ENCODE data around the gene GFAP.
"Not testable (repeated sequence)": the region's sequence is repeated elsewhere in the genome, so short reads cannot be mapped to it uniquely, and the experiment has no call there.

GFAP gene

DNA sequence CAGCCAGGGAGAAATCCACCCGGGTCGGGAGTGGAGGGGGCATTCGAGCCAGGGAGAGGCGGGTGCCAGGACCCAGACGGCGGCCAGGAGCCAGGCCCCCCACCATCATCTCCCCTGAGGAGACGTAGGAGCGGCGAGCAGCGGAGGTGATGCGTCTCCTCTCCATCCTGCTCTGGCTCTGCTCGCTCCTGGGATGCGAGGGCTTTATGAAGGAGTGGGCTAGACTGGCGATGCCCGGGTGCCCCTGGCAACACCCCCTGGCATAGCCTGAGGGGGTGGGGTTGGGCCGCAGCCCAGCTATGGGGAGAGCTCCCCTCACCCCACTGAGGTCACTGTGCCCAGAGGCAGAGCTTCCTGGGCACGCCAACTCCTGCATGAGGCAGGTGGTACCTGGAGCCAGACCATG lies at the start of gene GFAP:
TSS of gene GFAP (minus strand) at position 180 of the 406 bp plus-strand sequence. CDS start at position 166, 14 bp downstream.
- DNase-seq (ENCODE audit: low spot score): no peak

DNA sequence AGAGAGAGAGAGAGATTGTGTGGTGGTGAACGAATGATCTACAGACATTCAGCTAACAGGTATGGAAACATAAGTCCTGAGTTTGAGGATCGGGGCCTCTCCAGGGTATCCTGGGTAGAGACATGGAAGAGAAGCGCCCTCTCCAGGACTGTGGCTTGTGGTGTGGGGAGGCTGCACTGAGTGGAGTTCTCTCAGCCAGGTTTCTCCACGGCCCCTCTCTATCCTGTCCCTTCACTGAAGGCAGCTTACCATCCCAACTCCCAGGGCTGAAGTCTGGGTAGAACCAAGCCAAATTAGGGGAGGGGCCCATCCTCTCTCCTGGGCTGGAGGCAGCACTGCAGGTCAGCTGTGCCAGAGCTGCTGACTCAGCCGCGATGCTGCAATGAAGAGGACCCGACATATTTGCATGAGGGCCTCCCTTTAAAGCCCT lies 46.6 kb upstream of the GFAP start:
- DNase-seq (ENCODE audit: low spot score): peak; percentile 77

DNA sequence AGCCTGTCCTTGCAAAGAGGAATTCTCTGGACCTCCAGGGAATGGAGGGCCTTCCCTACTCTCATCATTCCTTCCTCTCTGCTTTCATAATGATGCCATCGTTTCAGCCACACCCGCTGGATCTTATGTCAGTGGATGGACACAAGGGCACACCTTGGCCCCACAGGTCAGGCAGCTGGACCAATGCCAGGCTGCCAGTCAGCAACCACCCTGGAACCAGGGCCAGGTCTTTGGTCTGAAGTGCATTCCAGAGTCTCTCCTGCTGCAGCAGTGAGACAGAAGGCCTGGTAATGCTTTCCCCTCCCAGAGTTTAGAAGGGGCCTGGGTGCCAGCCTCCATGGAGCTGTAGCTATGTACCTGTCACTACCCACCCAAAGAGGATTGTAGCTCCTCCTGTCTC lies 45.4 kb upstream of the GFAP start:
- DNase-seq (ENCODE audit: low spot score): no peak

GRCh38 chr17:44959821-44960531 lies 44.7 kb upstream of the GFAP start:
- no peak for DNase-seq (ENCODE audit: low spot score)

- no peak for DNase-seq (ENCODE audit: low spot score)
These were observed 42.0 kb upstream of the GFAP start for GRCh38 chr17:44956998-44957981.

- DNase-seq (ENCODE audit: low spot score): no peak
These were observed 40.5 kb upstream of the GFAP start for GRCh38 chr17:44955674-44956425.

DNA sequence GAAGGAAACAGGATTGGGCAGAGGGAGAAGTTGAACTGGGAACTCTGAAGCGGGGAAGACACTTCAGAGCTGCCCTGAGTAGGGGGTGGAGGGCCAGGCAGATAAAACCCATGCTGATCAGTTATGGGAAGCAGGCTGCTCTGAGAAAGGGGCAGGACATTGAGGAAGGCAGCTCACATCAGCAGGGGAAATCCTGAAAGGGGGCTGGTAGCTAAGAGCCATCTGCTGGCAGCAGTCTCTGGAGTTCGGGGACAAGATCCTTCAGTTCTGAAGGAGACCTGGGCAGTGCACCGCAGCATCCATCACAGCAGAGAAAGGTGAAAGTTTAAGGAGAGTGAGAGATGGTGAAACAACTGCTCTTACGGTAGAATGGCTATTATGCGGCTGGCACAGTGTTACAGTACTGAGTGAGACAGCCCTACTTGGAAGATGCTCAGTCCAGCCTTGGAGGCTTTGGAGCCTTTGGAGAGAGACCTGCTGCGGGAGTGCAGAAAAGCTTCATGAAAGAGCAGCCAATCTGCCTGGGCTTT lies 37.7 kb upstream of the GFAP start:
- DNase-seq (ENCODE audit: low spot score): no peak

- no peak for DNase-seq (ENCODE audit: low spot score)
These were observed 33.1 kb upstream of the GFAP start for GRCh38 chr17:44948315-44948795.

DNA sequence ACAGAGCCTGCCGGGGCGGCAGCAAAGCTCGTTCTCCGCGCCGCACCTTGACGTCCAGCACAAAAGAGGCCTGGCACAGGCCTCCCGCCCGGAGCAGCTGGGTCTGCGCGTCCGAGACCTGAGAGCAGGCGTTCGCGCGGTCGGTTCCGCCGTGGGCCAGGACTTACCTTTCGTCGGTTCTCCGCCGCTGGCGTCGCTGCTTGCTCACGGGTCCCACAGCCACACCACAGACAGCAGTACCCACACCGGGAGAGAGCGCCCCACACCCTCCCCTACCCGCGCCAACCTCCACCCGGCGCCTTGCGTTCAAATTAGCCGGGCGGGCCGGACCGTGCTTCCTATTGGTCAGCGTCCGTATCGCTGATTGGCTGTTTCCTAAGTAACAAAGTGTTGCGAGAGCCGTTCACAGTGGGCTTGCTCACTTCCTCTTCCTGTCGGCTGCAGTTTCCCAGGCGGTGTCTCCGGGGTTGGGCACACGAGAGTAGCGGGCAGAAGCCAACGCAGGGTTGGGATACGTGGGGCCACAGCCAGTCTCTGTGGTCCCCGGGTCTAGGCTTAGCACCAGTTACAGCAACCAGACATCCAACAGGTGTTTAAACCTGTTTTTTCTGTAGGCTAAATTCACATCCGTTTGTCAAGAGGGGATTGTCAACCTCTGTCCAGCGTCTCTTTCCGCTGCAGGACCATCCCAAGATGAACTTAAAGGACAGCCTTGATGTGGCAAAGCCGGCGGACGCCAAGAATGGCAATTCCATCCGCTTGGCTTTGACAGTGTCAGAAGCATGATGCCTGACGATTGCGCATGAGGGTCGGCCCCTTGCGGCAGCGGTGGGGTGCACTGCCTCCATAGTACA lies 32.4 kb upstream of the GFAP start, which contains the start of gene KIF18B:
TSS of gene KIF18B (minus strand) at position 313 of the 854 bp plus-strand sequence. CDS start 11,429 bp downstream, outside the sequence.
- peak; percentile 97 for DNase-seq (ENCODE audit: low spot score)

DNA sequence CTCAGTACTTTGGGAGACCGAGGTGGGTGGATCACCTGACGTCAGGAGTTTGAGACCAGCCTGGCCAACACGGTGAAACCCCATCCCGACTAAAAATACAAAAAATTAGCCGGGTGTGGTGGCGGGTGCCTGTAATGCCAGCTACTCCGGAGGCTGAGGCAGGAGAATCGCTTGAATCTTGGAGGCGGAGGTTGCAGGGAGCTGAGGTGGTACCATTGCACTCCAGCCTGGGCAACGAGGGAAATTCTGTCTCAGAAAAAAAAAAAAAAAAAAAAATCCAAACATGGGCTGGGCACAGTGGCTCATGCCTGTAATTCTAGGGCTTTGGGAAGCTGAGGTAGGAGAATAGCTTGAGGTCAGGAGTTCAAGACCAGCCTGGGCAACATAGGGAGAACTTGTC lies 30.4 kb upstream of the GFAP start:
- DNase-seq (ENCODE audit: low spot score): not testable (repeated sequence)

DNA sequence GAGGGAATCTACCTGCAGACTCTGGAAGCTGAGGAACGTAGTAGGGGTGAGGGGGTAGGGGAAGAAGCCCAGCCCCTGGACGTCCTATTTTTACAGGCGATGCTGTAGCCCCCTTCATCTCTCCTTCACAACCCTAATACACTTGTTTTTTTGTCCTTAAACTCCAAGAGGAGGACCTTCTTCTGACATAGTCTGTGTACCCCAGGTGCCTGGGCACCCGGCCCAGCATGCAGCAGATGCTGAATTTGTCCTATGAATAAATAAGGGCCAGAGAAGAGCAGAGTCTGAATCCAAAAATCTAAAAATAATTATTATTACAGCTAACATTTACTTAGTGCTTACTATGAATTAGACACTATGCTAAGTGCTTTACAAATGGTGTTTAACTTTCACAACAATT lies 27.2 kb upstream of the GFAP start:
- no peak for DNase-seq (ENCODE audit: low spot score)

GRCh38 chr17:44941712-44942331 lies 26.5 kb upstream of the GFAP start:
- DNase-seq (ENCODE audit: low spot score): no peak

DNA sequence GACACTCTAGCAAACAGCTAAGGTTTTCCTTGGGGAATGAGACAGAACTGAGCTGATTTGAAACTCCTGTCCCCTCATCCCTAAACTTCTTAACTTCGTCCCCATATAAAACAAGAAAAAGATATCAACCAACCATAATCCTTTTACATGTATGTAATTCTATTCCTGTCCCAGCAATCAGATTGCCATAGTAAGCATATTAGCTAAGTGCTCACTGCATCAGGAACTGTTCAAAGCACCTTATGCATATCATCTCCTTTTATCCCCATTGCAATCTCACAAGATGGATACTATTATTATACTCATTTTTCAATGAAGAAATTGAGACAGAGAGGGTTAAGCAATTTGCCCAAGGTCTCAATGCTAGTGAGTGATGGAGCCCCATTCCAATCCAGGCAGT lies 25.5 kb upstream of the GFAP start:
- no peak for DNase-seq (ENCODE audit: low spot score)

DNA sequence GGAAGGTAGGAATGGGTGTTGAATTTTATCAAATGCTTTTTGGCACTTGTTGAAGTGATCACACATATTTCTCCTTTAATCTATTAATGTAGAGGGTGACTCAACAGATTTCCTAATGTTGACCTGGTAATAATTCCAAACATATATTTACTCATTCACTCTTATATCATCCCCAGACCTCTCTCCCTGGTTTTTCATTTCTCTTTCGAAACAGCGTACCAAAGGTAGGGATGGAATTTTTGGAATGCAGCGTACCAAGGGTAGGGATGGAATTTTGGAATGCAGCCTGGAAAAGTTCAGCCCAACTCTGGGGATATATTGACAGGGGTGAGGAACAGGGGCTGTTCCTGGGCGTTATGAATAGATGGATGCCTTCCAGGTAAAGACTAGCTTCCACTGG lies 25.0 kb upstream of the GFAP start:
- peak; percentile 36 for DNase-seq (ENCODE audit: low spot score)

DNA sequence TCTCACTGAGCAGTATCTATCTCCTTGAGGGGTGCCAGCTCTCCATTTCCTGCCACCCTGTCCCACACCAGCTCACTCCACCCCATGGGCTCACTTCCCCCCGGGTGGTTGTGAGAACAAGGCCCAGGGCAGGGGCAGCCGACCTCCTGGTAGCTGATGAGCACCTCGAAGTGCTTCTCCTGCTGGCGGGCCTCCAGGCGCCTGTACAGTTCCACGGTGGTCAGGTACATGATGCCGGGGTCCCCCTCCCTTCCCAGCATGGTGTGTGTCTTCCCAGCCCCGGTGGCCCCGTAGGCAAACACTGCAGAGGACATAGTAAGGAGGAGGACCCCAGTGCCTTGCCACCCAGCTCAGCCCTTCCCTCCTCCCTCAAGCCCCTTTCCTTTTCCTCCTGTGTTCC lies 19.8 kb upstream of the GFAP start:
- no peak for DNase-seq (ENCODE audit: low spot score)

- DNase-seq (ENCODE audit: low spot score): no peak
These were observed 19.4 kb upstream of the GFAP start for GRCh38 chr17:44934745-44935105.

- no peak for DNase-seq (ENCODE audit: low spot score)
These were observed 18.8 kb upstream of the GFAP start for GRCh38 chr17:44933824-44934744.

GRCh38 chr17:44932787-44933097 lies 17.4 kb upstream of the GFAP start:
- no peak for DNase-seq (ENCODE audit: low spot score)

DNA sequence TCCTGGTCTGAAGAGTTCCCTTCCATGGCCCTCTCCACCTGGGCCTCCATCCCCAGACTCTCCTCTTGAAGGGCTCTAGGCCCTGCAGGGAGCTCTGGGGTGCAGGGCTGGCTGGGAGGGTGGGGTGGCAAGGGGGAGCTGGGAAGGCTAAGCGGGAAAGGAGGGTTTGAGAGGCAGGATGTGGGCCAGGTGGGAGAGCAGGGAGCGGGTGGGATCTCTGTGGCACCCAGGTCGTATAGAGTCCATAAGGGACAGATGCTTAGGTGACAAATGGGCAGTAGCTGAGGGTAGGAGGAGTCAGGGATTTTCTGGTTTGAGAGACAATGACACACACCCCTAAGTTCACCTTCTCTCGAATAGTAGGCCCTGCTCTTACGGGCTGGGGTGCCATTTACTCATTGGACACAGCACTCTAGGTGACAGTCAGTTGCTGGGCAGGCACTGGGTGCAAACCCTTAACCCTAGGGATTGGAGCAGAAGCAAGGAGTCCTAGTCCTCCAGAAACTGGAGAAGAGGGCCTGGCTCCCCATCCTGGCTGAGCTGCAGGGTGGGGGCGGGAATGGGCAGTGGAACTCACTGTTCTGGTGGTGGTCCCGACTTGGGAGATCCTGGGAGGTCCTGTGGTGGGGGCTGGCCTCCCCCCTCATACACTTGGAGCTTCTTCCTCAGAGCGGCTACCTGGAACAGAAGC lies 16.9 kb upstream of the GFAP start:
- DNase-seq (ENCODE audit: low spot score): no peak

Measured in HuH-7.5 (cell line).